GM18499 (cell line): ENCODE measurements around the gene CHTF18.
"Not testable (repeated sequence)": the region's sequence is repeated elsewhere in the genome, so short reads cannot be mapped to it uniquely, and the experiment has no call there.

Experiments used
- ATAC-seq: cut with Tn5 transposase; IDR thresholded peaks from one replicate; pipeline ENCODE4 v1.9.1; 2021; ENCODE audit warnings: moderate number of reproducible peaks; ENCODE audit not compliant: insufficient read depth, unreplicated experiment

The CHTF18 gene

GRCh38 chr16:822909-823297 lies 34.5 kb downstream of the CHTF18 start:
- no peak for ATAC-seq

- no peak for ATAC-seq
These were observed 35.8 kb downstream of the CHTF18 start for GRCh38 chr16:824194-824593.

- no peak for ATAC-seq
These were observed 36.2 kb downstream of the CHTF18 start for GRCh38 chr16:824601-825000.

GRCh38 chr16:825341-826061 lies 37.1 kb downstream of the CHTF18 start:
- no peak for ATAC-seq

- ATAC-seq = no peak
These were observed 39.1 kb downstream of the CHTF18 start for GRCh38 chr16:827513-827912.

GRCh38 chr16:828891-829290 lies 40.5 kb downstream of the CHTF18 start:
- no peak for ATAC-seq

GRCh38 chr16:830107-830870 lies 41.9 kb downstream of the CHTF18 start:
- ATAC-seq = no peak

GRCh38 chr16:830871-831570 lies 42.6 kb downstream of the CHTF18 start:
- no peak for ATAC-seq

GRCh38 chr16:831571-832413 lies 43.4 kb downstream of the CHTF18 start:
- ATAC-seq = no peak

- ATAC-seq = no peak
These were observed 44.4 kb downstream of the CHTF18 start for GRCh38 chr16:832652-833336.

- no peak for ATAC-seq
These were observed 45.0 kb downstream of the CHTF18 start for GRCh38 chr16:833411-833810.

GRCh38 chr16:835373-835772 lies 47.0 kb downstream of the CHTF18 start:
- no peak for ATAC-seq

GRCh38 chr16:836221-836620 lies 47.8 kb downstream of the CHTF18 start:
- no peak for ATAC-seq

GRCh38 chr16:836822-837221 lies 48.4 kb downstream of the CHTF18 start:
- ATAC-seq = not testable (repeated sequence)

GRCh38 chr16:838741-839140 lies 50.3 kb downstream of the CHTF18 start:
- ATAC-seq = no peak

- ATAC-seq = no peak
These were observed 51.4 kb downstream of the CHTF18 start for GRCh38 chr16:839643-840408.

- no peak for ATAC-seq
These were observed 52.4 kb downstream of the CHTF18 start for GRCh38 chr16:840561-841454.

- ATAC-seq = no peak
These were observed 53.1 kb downstream of the CHTF18 start for GRCh38 chr16:841455-842060.
